ENCODE results near the gene METTL21C.

GRCh38 chr13:102670130-102670529 is 24.7 kb downstream of the METTL21C start:
- TF ChIP-seq EP300 (IDR thresholded peaks at IDR 0.05; ENCODE audit: borderline replicate concordance): no peak
- no peak for TF ChIP-seq FOXM1 (IDR thresholded peaks at IDR 0.05; ENCODE audit: borderline replicate concordance, low read depth)
- TF ChIP-seq, protein P1, sequence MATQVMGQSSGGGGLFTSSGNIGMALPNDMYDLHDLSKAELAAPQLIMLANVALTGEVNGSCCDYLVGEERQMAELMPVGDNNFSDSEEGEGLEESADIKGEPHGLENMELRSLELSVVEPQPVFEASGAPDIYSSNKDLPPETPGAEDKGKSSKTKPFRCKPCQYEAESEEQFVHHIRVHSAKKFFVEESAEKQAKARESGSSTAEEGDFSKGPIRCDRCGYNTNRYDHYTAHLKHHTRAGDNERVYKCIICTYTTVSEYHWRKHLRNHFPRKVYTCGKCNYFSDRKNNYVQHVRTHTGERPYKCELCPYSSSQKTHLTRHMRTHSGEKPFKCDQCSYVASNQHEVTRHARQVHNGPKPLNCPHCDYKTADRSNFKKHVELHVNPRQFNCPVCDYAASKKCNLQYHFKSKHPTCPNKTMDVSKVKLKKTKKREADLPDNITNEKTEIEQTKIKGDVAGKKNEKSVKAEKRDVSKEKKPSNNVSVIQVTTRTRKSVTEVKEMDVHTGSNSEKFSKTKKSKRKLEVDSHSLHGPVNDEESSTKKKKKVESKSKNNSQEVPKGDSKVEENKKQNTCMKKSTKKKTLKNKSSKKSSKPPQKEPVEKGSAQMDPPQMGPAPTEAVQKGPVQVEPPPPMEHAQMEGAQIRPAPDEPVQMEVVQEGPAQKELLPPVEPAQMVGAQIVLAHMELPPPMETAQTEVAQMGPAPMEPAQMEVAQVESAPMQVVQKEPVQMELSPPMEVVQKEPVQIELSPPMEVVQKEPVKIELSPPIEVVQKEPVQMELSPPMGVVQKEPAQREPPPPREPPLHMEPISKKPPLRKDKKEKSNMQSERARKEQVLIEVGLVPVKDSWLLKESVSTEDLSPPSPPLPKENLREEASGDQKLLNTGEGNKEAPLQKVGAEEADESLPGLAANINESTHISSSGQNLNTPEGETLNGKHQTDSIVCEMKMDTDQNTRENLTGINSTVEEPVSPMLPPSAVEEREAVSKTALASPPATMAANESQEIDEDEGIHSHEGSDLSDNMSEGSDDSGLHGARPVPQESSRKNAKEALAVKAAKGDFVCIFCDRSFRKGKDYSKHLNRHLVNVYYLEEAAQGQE (IDR thresholded peaks at IDR 0.05; ENCODE audit: low read depth): no peak
- no peak for TF ChIP-seq TEAD4 (IDR thresholded peaks at IDR 0.05)
- TF ChIP-seq, protein P2, sequence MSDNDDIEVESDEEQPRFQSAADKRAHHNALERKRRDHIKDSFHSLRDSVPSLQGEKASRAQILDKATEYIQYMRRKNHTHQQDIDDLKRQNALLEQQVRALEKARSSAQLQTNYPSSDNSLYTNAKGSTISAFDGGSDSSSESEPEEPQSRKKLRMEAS (IDR thresholded peaks at IDR 0.05): no peak
